Activated CD8-positive, alpha-beta memory T cell treated with anti-CD3 and anti-CD28 coated beads for 4 hours (primary cell): Measurements from ENCODE around the gene DPM1.

Experiments used
- DNase-seq, 2 donors: peaks; one replicate each; pipeline ENCODE4 v3.0.0-alpha.2; 2020; ENCODE audit warnings: low read depth in 2 of 2

The DPM1 gene

DNA sequence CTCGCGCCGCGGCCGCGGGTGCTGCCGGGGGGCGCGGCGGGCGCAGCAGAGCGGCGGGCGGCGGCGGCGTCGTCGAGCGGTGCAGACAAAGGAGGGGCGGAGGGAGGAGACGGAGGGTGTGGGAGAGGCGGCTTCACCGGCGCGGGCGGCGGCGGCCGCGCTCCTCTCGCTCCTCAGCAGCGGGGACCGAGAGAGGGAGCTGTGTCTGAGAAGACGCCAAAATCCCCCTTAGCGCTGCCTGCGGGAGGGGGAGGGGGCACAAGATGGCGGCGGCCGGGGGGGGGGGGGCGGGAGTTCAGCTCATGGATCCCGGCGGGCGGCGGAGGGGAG, 27.4 kb downstream of the DPM1 start:
- no peak for DNase-seq

DNA sequence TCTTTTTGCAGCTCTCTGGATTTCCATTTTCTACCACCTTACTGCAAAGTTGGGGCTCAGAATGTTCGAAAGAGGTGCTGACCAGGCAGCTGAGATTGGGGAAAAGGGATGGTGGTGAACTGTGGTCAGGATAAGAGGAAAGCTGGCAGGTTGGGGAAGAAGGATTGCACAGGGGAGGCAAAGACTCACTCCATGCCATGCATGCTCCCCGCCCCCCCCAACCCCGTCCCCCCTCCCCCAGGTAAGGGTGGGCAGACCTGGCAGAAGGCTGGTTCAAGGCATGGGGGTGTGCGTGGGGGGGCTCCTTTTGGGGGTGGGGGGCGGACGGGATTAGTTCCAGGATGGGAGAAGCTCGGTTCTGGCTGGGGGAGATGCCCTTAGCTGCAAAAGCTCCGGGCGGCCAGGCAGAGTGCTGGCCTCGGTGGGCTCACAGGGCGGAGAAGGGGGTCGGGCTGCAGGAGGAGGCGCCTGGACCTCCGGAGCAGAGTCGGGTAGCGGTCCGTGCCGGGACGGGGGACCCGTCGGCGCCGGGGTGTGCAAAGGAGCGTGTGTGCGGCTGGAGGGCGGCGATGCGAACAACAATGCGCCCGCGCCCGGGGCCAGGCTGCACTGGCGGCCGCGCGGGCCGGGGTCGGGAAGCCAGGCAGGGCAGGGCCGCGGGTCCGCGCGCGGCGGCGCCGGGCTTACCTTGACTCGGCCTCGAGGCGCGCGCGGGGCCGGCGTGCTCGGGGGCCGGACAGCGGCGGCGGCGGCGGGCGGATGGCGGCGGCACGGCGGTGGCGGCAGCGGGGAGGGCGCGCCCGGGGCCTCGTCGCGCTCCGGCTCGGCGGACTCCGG, 28.0 kb downstream of the DPM1 start:
- DNase-seq, result peak in 1 of 2 donors; percentile 2

DNA sequence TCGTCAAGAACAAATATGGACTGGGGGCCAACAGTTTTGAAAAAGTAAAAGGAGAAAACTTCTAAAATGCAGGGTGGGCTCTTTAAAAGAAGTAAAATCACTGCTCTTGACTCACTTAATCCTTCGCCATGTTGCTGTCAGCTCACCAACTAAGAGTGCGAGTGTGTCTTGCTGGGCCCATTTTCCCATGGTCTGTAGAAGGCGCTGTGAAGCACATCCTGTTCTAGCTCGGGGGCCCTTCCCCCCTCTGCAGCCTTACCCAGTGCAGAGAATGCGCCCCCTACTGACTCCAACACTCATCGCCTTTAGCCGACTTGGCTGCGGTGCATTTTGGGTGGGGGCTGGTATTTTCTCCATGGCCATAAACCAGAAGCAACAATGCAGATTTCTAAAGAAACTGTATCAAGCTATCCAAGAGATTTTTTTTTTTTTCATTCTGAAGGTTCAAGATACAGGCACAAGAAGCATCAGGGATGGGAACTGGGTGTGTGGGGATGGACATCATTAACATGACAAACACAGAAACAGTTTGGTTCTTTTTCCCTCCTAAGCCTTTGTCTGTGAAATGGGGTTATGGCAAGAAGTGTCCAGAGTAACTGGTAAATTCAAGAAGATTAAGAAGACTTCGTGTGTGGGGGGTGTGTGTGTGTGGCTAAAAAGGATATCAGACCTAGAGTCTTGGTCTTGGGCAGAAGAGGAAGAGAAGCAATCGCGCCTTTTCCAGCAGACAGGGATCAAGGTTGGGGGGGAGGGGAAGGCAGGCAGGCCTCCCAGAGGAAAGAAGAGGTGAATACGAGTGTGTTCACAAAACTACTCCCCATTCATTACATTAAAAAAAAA, 28.8 kb downstream of the DPM1 start:
- DNase-seq, result peak; percentile 69 to 85

DNA sequence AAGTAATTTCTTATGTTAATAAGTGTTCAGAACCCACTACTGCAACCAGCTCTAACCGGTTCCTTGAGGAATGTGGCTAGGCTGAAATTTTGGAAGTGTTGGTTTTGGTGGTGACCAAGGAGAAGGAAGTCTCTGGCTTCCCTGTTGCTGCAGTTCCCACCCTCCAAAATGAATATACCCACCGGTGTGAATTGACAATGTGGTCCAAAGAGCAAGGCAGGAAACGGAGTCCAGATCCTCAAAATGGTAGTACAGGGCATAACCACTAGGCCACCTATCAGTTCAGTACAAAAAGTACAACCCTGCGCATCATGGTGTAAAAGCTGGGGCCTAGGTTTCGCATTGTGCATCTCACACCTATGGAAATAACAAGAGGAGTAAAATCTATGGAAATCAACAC, 29.9 kb downstream of the DPM1 start:
- DNase-seq, result no peak

DNA sequence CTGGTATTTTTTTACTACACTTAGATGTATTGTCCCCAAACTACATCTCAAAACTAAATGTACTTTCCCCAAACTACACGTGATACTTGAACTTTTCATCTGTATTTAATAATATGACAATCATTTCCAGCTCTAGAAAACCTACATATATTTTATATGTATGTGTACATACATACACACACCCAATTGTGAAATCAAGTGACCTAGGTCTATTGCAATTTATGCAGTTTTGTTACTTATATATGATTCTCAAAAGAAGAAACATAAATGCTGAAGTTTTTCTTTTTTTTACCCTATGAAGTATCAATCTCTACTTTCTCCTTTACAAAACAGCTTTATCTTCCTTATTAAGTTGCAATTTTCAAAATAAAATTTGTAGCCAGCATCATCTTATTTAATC, 31.8 kb downstream of the DPM1 start:
- DNase-seq, result no peak

DNA sequence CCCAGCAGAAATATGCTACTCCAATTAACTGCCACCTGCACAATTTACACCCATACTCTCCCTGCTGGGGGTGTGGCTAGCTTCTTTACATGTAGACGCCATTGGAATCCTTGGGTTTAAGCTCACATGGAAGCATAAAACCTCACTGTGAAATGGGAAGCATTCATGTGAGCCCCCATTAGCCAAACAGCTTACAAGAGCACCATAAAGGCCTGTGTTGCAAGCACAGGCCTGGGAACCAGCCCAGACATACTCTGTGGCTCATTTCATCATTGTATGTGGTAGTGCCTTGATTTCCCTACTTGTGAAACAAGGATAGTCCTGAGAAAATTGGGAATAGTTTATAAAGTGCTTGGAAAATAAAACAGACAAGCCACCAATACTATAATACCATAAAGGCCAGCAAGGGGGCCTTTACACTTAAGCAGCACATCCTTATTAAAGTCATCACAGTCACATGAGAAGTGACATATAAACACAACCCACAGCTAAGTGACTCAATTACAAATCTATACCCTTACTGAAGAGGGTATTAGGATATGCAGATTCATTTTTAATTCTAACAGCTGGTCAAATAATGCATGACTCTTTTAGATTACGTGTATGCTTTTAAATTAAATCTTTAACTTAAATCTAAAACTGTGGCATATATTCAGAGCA, 33.9 kb downstream of the DPM1 start:
- DNase-seq, result no peak

DNA sequence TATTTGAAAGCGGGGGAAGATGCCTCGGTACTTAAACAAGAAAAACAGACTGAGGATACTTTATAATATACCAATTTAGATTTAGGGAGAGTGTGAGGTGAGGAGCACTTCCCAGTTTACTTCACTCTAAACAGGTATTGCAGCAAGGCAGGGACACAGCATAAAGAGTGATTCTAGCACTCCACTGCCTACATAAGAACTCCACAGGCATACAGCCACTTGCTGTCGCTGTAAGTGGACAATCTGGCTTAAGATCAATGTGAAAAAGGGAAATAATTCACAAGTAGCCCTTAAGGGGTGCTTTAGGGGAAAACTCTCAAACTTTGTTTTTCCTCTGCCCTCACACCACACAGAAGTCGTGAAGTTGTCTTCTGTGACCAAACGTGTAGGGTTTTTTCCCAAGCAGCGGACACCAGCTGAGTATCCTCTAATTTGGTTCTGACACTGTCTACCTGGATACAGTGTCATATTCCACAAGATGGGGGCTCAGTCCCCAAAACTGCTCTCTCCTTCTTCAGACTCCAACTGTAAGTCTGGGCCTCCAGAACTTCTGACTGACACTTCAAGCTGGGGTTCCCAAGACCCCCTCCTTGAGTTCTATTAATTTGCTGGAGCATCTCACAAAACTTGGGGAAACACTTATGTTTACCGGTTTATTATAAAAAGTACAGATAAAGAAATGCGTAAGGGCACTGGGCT, 36.4 kb downstream of the DPM1 start:
- DNase-seq, result no peak

DNA sequence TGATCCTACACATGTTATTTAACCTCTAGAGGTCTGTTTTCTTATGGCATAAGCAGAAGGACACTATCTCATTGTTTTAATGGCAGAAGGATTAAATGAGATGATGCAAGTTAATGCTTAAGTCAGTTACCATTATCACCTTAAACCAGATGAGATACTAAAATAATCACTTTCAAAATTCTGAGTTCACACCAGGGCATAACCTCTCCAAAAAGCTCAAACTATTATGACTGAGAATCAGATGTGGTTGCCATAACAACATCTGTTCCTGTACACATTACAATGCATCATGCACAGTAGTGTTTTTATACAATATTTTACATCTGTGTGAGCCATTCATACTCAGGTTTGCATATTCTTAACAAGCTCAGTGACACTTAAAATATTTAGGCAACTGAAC, 37.3 kb downstream of the DPM1 start:
- no peak for DNase-seq

DNA sequence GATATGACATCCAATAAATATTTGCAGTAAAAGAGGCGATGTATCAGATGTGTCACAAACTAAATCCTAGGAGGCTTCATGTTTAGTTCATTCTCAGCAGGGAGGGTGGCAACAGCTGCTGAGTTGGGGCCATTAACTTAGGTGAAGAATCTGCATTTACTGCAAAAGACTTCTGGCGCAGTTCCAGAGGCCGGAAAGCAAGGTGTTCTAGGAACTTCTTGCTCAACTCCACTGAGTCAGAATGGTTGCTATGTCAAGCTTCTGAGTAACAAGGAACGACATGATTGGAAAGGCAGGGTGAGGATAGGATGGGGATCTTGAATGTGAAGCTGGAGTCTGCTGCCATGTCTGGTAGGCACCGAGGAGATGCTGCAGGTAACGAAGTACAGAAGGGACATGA, 38.8 kb downstream of the DPM1 start:
- no peak for DNase-seq

DNA sequence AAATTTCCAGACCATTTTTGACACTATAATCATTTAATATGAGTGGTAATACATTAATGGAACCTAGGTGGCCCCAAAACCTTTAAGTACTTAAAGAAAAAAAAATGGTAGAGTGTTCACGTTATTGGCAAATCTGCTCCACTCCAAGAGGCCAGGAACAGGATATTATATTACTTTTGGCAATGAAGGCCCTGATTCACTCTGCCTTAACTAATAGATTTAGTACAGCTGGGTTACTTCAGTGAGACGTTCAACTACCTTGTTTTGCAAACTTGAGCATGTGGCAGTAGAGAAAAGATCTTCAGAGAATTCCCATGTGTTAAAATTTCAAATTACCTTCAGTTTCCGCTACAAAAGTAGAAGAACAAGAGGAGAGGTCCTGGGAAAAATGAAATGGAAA, 39.9 kb downstream of the DPM1 start:
- no peak for DNase-seq

DNA sequence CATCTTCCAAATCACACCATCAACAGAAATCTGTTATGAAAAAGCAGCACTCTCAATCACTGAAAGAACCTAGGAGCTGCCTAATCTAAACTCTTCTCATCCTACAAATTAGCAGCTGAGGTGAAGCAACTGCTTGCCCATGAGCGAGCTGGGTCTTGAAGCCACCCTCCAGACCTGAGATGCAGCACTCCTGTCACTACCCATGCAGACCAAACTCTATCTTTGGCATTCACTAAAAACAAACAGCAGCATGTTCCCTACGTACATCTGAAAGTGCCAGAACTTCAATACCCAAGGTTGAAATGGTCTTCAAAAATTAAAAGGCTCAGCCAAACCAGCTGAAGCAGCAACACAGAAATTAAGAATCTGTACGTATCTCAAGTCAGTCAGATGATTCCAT, 41.4 kb downstream of the DPM1 start:
- no peak for DNase-seq

DNA sequence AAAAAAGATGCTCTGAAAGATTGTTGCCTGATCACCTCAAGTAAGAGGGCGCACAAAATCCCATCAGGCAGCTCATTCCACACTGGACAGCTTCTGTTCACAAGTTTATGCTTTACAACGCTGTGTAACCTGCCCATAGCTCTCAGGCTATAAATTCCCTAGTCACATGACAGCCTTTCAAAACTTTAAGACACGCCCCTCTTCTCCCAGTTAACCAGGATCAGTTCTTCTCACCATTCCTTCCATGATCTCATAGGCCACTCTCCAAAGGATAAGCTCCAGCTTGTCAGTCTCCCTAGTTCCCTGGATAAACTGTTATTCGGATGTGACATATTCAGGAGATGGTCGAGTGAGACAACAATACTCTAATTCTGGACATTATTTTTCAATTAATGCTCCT, 42.1 kb downstream of the DPM1 start:
- DNase-seq, result no peak

DNA sequence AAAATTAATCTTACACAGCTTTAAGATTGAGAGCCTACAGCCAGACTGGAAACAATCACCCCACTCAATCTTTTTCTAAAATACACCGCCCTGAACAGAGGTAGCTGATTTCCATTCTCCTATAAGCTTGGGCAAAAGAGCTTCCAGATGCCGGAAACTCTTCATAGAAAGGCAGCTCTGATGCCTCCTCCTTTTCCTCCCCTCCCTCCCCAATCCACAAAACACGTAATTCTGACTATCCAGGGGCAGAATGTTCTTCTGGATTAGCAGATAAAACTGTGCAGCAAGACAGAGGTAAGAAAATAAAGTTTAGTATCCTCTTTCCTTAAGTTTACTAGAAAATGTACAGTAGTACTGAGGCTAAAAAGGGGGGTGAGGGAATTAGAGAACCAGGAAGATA, 42.9 kb downstream of the DPM1 start:
- no peak for DNase-seq

DNA sequence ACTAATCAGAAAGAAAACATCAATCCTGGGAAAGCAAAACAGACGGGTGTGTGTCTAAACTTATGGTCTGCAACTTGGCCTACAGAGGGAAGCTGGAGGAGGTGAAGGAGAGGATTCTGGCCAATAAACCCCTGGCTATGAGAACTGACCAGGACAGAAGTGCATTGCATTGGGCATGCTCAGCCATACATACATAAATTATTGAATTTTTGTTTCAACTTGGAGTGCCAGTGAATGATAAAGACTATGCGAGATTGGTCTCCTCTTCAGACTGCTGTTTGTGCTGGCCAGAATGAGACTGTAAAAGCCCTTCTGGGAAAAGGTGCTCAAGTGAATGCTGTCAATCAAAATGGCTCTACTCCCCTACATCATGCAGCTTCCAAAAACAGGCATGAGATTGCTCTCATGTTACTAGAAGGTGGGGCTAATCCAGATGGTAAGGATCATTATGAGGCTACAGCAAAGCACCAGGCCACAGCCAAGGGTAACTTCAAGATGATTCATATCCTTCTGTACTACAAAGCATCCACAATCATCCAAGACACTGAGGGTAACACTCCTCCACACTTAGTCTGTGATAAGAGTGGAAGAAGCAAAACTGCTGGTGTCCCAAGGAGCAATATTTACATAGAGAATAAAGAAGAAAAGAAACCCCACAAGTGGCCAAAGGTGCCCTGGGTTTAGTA, 44.5 kb downstream of the DPM1 start:
- no peak for DNase-seq

DNA sequence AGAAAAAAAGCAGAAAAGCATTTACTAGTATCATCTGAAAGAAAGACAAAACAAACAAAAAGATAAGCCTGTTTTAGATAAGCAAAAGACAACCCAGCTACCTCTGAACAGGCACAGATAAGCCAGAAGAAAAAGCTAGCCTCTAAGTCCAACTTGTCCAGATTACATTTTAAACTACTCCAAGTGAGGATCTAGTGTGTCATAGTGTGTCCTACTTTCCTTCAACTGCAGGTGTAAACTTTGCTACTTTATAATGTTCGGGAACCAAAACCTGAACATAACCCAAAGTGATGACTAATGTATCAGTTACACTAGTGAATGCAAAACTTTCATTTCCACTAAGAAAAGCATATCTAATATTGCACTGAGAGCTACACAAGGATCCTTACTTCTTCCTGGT, 46.6 kb downstream of the DPM1 start:
- DNase-seq, result no peak

DNA sequence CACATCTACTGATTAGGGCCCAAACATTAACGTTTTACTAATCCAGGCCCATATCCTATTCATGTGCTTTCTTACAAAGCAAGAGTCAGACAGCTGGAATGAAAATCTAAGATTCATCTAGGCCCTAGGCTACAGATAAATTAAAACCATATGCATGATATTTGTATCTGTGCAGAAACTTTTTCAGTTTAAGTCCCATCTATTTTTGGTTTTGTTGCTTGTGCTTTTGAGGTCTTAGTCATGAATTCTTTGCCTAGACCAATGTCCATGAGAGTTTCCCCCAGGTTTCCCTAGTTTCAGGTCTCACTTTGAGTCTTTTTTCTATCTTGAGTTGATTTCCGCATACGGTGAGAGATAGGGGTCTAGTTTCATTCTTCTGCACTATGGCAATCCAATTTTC, 47.3 kb downstream of the DPM1 start:
- DNase-seq, result no peak

DNA sequence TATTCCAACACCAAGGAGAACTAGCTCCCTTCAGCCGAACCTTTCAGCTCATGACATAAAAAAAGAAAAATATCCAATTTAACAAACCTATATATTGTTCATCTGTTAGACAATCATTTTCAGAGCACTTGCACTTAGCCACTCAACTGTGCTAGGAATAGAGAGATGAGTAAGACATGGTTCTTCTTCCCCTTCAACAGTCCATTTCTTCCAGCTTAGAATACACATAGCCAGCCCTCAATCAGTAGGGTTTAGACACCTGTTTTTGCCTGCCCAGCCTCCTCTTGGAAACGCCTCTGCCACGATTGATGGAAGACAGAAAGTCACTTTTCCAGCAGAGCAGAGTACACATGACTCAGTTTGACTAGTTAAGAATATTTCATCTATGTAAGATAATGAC, 48.9 kb downstream of the DPM1 start:
- no peak for DNase-seq

DNA sequence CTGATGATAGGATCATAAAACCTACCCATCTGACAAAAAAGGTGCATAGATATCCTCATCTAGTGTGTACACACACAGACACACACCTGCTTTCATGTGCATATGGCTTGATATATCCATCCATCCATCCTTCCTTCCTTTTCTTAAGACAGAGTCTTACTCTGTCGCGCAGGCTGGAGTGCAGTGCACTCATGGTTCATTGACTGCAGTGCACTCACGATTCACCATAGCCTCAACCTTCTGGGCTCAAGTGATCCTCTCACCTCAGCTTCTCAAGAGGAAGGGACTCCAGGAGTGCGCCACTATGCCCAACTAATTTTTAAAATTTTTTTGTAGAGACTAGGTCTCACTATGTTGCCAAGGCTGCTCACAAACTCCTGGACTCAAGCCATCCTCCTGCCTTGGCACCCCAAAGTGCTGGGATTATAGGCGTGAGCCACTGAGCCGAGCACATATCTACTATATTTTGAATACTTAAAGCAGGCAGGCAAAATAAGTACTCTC, 54.2 kb downstream of the DPM1 start:
- no peak for DNase-seq

DNA sequence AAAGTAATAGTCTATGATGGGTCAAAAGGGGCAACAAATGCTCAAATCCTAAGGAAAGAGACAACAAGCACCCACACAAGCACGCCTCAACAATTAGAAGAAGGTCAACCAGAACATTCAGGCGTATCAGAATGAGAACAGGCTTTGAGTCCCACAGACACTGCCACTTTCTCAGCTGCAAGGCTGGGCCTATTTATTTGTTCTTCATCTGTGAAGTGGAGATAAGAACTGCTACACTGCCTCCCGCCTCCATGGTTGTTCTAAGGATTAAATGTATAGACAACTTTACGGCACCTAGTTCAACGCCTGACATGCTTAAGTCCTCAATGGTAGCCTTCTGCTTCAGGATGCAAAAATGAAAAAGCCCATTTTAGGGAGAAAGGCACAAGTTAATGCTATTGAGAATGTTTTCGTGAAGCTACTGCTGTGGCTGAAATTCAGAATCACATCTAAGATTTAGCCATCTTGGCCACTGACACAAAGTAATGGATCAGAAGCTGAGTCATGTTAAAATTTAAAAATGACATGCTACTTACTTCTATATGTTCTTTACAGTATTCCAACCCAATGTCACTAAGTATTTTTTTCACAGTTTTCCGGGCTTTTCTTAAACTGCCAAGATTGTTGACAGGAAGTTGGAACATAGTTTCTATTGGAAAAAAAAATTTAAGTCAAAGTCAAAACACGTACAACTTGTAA, 54.8 kb downstream of the DPM1 start:
- no peak for DNase-seq

DNA sequence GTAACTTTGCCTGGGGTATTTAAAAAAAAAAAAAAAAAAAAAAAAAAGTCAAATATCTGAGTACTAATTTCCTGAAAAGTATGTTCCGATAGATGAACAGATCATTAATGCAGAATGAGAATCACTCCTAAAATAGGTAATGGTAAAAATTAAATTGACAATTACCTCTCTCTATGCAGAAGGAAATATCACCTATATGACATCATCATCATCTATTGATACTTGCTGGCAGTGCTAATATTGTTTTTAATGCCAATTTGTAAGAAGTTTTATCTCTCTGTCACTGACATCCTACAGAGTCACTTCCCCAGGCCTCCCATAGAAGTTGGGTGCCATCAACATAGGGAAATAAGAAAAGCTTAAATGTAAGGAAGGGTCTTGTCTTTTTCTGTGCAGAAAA, 57.0 kb downstream of the DPM1 start:
- DNase-seq, result no peak

DNA sequence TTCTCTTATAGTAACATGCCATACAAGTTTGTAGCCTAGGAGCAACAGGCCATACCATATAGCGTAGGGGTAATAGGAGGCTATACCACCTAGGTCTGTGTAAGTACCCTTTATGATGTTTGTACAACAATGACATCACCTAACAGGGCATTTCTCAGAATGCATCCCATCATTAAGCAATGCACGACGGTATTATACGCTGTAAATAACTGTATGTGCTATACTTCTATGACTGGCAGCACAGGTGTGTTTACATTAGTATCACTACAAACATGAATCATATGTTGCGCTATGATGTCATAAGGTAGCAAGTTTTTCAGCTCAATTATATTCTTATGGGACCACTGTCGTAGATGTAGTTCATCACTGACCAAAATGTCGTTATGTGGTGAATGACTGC, 58.1 kb downstream of the DPM1 start:
- DNase-seq, result no peak
